ENCODE measurements around the gene S100Z.

DNA sequence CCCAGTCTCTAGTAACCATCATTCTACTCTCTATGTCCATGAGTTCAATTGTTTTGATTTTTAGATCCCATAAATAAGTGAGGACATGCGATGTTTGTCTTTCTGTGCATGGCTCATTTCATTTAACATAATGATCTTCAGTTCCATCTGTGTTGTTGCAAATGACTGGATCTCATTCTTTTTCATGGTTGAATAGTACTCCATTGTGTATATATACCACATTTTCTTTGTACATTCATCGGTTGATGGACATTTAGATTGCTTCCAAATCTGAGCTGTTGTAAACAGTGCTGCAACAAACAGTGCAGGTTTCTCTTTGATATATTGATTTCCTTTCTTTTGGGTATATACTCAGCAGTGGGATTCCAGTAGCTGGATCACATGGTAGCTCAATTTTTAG is 46.4 kb downstream of the S100Z start:
- TF ChIP-seq, protein P1, sequence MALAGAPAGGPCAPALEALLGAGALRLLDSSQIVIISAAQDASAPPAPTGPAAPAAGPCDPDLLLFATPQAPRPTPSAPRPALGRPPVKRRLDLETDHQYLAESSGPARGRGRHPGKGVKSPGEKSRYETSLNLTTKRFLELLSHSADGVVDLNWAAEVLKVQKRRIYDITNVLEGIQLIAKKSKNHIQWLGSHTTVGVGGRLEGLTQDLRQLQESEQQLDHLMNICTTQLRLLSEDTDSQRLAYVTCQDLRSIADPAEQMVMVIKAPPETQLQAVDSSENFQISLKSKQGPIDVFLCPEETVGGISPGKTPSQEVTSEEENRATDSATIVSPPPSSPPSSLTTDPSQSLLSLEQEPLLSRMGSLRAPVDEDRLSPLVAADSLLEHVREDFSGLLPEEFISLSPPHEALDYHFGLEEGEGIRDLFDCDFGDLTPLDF (CRISPR knock-in tag; IDR thresholded peaks at IDR 0.05), result no peak
- TF ChIP-seq, protein P2, sequence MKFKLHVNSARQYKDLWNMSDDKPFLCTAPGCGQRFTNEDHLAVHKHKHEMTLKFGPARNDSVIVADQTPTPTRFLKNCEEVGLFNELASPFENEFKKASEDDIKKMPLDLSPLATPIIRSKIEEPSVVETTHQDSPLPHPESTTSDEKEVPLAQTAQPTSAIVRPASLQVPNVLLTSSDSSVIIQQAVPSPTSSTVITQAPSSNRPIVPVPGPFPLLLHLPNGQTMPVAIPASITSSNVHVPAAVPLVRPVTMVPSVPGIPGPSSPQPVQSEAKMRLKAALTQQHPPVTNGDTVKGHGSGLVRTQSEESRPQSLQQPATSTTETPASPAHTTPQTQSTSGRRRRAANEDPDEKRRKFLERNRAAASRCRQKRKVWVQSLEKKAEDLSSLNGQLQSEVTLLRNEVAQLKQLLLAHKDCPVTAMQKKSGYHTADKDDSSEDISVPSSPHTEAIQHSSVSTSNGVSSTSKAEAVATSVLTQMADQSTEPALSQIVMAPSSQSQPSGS (CRISPR knock-in tag; IDR thresholded peaks at IDR 0.05; ENCODE audit: borderline replicate concordance, low read depth), result no peak
- no peak for TF ChIP-seq CREB1 (CRISPR knock-in tag; IDR thresholded peaks at IDR 0.05)
- TF ChIP-seq ZNF263 (CRISPR knock-in tag; IDR thresholded peaks at IDR 0.05; ENCODE audit: low read depth), result no peak
- no peak for TF ChIP-seq TP53 (CRISPR knock-in tag; IDR thresholded peaks at IDR 0.05)
- TF ChIP-seq CTCF (IDR thresholded peaks at IDR 0.05), result no peak
- no peak for TF ChIP-seq MXD4 (CRISPR knock-in tag; IDR thresholded peaks at IDR 0.05; ENCODE audit: borderline replicate concordance)
